Psoas muscle (tissue), 8 donors: ENCODE data around the gene CTNNA1. TPM values are rescaled to one million over a fixed set of nuclear protein-coding genes. Genes with fewer than 3 reads are reported as not detected.
"Not testable (repeated sequence)": the region's sequence is repeated elsewhere in the genome, so short reads cannot be mapped to it uniquely, and the experiment has no call there.

Experiments used
- ATAC-seq, 4 donors: fragments of 200-7000 bp; cut with Tn5 transposase; one replicate each; pipeline ENCODE4 v1.9.1; 2020; ENCODE audit warnings: moderate library complexity in 3 of 4, mild to moderate bottlenecking in 2 of 4
- DNase-seq, 2 donors: peaks; one replicate each; pipeline ENCODE4 v3.0.0-alpha.2; 2020
- H3K27ac ChIP-seq: fragments of 200-600 bp; one replicate; pipeline ENCODE4 v1.8.0; 2022
- H3K27me3 ChIP-seq, 3 donors: fragments of 200-600 bp in 1 of 3; one replicate each; pipeline versions ENCODE4 v1.6.1 to v1.8.0; 2013 to 2022; ENCODE audit warnings: low read length in 2 of 3, mild to moderate bottlenecking in 2 of 3, moderate library complexity in 1 of 3; ENCODE audit not compliant: insufficient read depth in 3 of 3
- H3K36me3 ChIP-seq, 2 donors: fragments of 200-600 bp in 1 of 2; one replicate each; pipeline versions ENCODE4 v1.6.1 to v1.8.0; 2013 to 2022; ENCODE audit warnings: low read depth in 1 of 2, mild to moderate bottlenecking in 1 of 2, moderate library complexity in 1 of 2; ENCODE audit not compliant: insufficient read depth in 1 of 2
- H3K4me1 ChIP-seq: fragments of 200-600 bp; one replicate; pipeline ENCODE4 v1.8.0; 2022
- H3K4me3 ChIP-seq: fragments of 200-600 bp; one replicate; pipeline ENCODE4 v1.8.0; 2022; ENCODE audit warnings: mild to moderate bottlenecking
- H3K9me3 ChIP-seq: fragments of 200-600 bp; one replicate; pipeline ENCODE4 v1.8.0; 2022
- WGBS, 3 donors: extraction: QIAGEN DNeasy Blood & Tissue Kit; methylation state at CpG; one replicate each; pipeline versions ENCODE4 v1.1.6 to v1.1.7; 2013; 5-methylcytosine and 5-hydroxymethylcytosine counted together
- intact Hi-C, 2 donors: fragments of 100-400 bp; cut with DNase I; formaldehyde crosslinking; loops; one replicate each; pipeline versions ENCODE4 v1.11.0 to v1.14.2; 2022
- polyA plus RNA-seq, 3 donors: library from polyadenylated mRNA; stranded (reverse); fragments of 200-250 nt; gene quantifications; one replicate each; pipeline ENCODE4 v1.2.3, GENCODE V29; 2013
- total RNA-seq, 4 donors: library from RNA; stranded (reverse); fragmentation: NEBNext Ultra II Directional in 2 of 4; extraction: Animal tissue kit (Norgen Biotek cat#: 25700) in 2 of 4; gene quantifications; one replicate each; pipeline versions ENCODE4 v1.2.1 to v1.2.4, GENCODE V29; 2021 to 2023
- TF ChIP-seq, protein P1 (sequence below): fragments of 200-600 bp; IDR thresholded peaks from one replicate; pipeline ENCODE4 v1.8.0; 2022; ENCODE audit warnings: antibody characterized with exemption
- donor health status: healthy with polysubstance abuse.
- donor health status: DM: no; HTN: no; CAD: no; lungs with moderate emphysema.
- donor health status: Bipolar disorder and iron deficiency.
- donor health status: healthy.
- donor health status: DM: yes; HTN: yes; CAD: no.
- donor health status: DM: no; HTN: no; CAD: no.
- donor health status: DM: no; HTN: no; CAD: no.
- donor health status: DM: yes; HTN: yes; CAD: no.

The CTNNA1 gene
- total and polyA plus RNA-seq, 7 donors = 58.8 to 162 (median 99.3) TPM

GRCh38 chr5:138711811-138712210 is 41.4 kb upstream of the CTNNA1 start:
- Histone ChIP-seq H3K9me3 (no peaks in the 10 kb centered on the region), H3K27ac (no peak overlapping the region), H3K4me1 (peaks cover 5% of the 10 kb centered on the region), H3K4me3 (no peak overlapping the region), H3K36me3 (no peaks in the 10 kb centered on the region), H3K27me3 (peaks cover 0 to 4% (median 0%) of the 10 kb centered on the region in 3 donors)
- 75 to 87% (median 82%) methylated on average over 3 of the region's 3 CpGs for WGBS, 3 donors
- ATAC-seq = no peak
- intact Hi-C loops = no loop called here
- DNase-seq = no peak
- TF ChIP-seq, protein P1, sequence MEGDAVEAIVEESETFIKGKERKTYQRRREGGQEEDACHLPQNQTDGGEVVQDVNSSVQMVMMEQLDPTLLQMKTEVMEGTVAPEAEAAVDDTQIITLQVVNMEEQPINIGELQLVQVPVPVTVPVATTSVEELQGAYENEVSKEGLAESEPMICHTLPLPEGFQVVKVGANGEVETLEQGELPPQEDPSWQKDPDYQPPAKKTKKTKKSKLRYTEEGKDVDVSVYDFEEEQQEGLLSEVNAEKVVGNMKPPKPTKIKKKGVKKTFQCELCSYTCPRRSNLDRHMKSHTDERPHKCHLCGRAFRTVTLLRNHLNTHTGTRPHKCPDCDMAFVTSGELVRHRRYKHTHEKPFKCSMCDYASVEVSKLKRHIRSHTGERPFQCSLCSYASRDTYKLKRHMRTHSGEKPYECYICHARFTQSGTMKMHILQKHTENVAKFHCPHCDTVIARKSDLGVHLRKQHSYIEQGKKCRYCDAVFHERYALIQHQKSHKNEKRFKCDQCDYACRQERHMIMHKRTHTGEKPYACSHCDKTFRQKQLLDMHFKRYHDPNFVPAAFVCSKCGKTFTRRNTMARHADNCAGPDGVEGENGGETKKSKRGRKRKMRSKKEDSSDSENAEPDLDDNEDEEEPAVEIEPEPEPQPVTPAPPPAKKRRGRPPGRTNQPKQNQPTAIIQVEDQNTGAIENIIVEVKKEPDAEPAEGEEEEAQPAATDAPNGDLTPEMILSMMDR = no peak

DNA sequence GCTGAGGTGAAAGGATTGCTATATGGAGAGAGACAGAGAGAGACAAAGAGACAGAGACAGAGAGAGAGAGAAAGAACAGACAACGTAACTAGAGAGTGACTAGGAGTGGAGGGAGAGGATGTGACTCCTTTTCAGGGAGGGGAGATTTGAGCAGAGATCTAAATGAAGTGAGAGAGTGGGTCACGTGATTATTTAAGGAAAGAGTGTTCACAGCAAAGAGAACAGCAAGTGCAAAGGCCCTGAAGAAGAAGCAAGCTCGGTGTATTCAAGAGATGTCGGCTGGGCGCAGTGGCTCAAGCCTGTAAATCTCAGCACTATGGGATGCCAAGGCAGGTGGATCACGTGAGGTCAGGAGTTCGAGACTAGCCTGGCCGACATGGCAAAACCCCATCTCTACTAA is 40.9 kb upstream of the CTNNA1 start:
- H3K27ac ChIP-seq = no peak overlapping the region
- WGBS, 3 donors = 90 to 97% (median 92%) methylated on average over 8 of the region's 8 CpGs
- TF ChIP-seq, protein P1 = no peak
- DNase-seq (no peak), ATAC-seq (no peak)
- H3K4me1 ChIP-seq = peaks cover 5% of the 10 kb centered on the region
- H3K4me3 ChIP-seq = no peak overlapping the region
- intact Hi-C loops = no loop called here
- H3K9me3 ChIP-seq = no peaks in the 10 kb centered on the region
- peaks cover 0 to 4% (median 0%) of the 10 kb centered on the region in 3 donors for H3K27me3 ChIP-seq
- H3K36me3 ChIP-seq = no peaks in the 10 kb centered on the region

DNA sequence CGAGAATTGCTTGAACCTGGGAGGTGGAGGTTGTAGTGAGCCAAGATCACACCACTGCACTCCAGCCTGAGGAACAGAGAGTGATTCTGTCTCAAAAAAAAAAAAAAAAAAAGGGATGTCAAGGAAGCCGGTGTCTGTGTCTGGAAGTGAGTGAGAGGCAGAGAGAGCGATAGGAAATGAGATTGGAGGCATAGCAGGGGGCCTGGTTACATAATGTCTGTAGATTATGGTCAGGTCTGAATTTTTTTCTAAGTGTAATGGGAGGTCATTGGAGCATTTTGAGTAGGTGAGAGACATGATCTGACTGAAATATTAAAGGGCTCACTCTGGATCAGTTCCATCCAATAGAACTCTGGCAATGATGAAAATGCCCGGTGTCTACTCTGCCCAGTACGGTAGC is 40.4 kb upstream of the CTNNA1 start:
- DNase-seq (no peak), ATAC-seq (no peak)
- TF ChIP-seq, protein P1 = no peak
- Histone ChIP-seq H3K27me3 (peaks cover 0 to 4% (median 0%) of the 10 kb centered on the region in 3 donors), H3K4me1 (peaks cover 5% of the 10 kb centered on the region), H3K4me3 (no peak overlapping the region), H3K27ac (no peak overlapping the region), H3K36me3 (no peaks in the 10 kb centered on the region), H3K9me3 (no peaks in the 10 kb centered on the region)
- 83 to 89% (median 87%) methylated on average over 5 of the region's 5 CpGs for WGBS, 3 donors
- intact Hi-C loops = no loop called here

GRCh38 chr5:138713247-138713646 is 40.0 kb upstream of the CTNNA1 start:
- no peak for DNase-seq
- Histone ChIP-seq H3K27ac (no peak overlapping the region), H3K36me3 (no peaks in the 10 kb centered on the region), H3K4me1 (peaks cover 5% of the 10 kb centered on the region), H3K27me3 (peaks cover 0 to 4% (median 0%) of the 10 kb centered on the region in 3 donors), H3K9me3 (no peaks in the 10 kb centered on the region), H3K4me3 (no peak overlapping the region)
- intact Hi-C loops = no loop called here
- no peak for ATAC-seq
- TF ChIP-seq, protein P1 = no peak

DNA sequence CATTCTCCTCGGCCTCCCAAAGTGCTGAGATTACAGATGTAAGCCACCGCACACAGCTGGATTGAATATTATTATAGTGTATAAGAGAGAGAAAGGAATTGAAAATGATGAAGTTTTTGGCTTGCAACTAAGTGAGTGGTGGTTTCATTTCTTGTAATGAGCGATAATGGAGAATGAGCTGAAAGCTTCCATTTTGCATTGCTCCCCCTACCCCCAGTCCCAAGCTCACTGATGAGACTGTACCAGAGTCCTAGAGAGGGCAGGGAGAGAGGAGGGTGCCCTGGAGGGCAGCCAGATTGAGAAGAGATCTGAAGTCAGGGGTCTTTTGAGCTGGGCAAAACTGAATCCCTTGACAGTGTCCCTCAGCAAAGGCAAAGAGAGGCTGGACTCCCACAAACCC is 38.5 kb upstream of the CTNNA1 start:
- 76 to 98% (median 84%) methylated on average over 3 of the region's 3 CpGs for WGBS, 3 donors
- H3K4me3 ChIP-seq = no peak overlapping the region
- H3K27ac ChIP-seq = no peak overlapping the region
- H3K27me3 ChIP-seq = peaks cover 0 to 4% (median 0%) of the 10 kb centered on the region in 3 donors
- DNase-seq (no peak), ATAC-seq (no peak)
- H3K9me3 ChIP-seq = no peaks in the 10 kb centered on the region
- intact Hi-C loops = no loop called here
- TF ChIP-seq, protein P1 = no peak
- H3K36me3 ChIP-seq = no peaks in the 10 kb centered on the region
- H3K4me1 ChIP-seq = peaks cover 5% of the 10 kb centered on the region

DNA sequence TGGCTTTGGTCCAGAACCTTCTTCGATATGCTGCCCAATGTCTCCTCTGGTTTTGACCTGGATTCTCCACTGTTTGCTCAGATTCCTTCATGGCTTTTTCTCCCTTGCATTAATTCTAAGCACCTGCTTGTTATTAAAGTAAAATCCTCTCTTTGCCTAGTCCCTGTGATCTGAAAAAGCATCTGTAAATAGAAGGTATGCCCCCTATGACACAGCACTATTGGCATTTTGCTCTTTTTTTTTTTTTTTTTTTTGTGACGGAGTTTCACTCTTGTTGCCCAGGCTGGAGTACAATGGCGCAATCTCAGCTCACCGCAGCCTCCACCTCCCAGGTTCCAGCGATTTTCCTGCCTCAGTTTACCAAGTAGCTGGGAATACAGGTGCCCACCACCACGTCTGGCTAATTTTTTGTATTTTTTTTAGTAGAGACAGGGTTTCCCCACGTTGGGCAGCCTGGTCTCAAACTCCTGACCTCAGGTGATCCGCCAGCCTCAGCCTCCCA is 37.2 kb upstream of the CTNNA1 start:
- intact Hi-C loops, ATAC-seq, H3K9me3 ChIP-seq, H3K4me1 ChIP-seq, H3K4me3 ChIP-seq, H3K36me3 ChIP-seq, DNase-seq, H3K27me3 ChIP-seq, H3K27ac ChIP-seq: not testable (repeated sequence)
- WGBS, 3 donors = 66 to 76% (median 69%) methylated on average over 8 of the region's 8 CpGs
